Ureter (tissue), 1 donor: Measurements from ENCODE around the gene OXLD1. TPM values are rescaled to one million over a fixed set of nuclear protein-coding genes. Genes with fewer than 3 reads are reported as not detected.

ENCODE experiments used
- DNase-seq: peaks from one replicate; pipeline ENCODE4 v3.0.0-alpha.2; 2020; ENCODE audit warnings: low spot score
- total RNA-seq: library from RNA; stranded (reverse); gene quantifications from one replicate; pipeline ENCODE4 v1.2.4, GENCODE V29; 2023
- donor health status: DM: yes; HTN: yes; CAD: no.

Gene OXLD1
- total RNA-seq, result 31.4 TPM

DNA sequence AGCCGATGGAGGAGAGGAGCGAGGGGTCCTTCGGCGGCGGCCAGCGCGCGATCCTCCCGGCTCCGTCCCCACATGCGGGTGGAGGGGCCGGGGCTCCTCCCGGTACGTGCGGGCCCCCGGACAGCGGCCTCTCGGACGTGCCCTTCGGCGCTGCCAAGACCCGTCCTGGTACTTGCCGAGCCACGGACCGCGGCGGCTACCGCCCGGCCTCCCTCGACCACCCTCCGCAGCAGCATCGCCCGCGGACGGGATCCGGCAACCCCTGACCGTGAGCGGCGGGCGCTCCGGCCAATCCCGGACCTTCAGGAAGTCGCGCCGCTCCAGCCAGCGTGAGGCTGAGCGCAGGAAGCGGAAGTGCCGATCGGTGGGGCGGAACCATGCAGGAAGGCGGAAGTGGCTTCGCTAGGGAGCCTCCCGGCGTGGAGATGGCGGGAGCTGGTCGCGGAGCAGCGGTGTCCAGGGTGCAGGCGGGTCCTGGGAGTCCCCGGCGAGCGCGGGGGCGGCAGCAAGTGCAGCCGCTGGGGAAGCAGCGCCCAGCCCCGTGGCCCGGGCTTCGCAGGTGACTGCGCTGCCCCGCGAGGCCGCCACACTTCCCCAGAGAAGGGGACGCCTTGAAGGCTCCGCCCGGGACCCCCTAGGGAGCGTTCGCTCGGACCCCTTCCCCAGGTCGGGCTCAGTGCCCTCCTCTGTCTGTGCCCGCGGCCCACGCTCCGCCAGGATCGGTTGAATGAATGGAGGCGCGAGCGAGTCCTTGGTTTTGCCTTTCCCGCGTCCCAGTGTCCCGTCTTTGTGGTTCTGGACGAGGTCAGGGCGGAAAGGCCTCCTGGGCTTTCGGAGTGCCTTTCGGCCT is at the start of gene OXLD1, which contains the start of gene CCDC137:
TSS of gene OXLD1 (minus strand) at position 264 of the 850 bp plus-strand sequence. CDS start at position 236, 28 bp downstream.
TSS of gene CCDC137 (plus strand) at position 396 of the 850 bp plus-strand sequence. CDS start at position 426, 30 bp downstream.
- DNase-seq, result peak; percentile 97

DNA sequence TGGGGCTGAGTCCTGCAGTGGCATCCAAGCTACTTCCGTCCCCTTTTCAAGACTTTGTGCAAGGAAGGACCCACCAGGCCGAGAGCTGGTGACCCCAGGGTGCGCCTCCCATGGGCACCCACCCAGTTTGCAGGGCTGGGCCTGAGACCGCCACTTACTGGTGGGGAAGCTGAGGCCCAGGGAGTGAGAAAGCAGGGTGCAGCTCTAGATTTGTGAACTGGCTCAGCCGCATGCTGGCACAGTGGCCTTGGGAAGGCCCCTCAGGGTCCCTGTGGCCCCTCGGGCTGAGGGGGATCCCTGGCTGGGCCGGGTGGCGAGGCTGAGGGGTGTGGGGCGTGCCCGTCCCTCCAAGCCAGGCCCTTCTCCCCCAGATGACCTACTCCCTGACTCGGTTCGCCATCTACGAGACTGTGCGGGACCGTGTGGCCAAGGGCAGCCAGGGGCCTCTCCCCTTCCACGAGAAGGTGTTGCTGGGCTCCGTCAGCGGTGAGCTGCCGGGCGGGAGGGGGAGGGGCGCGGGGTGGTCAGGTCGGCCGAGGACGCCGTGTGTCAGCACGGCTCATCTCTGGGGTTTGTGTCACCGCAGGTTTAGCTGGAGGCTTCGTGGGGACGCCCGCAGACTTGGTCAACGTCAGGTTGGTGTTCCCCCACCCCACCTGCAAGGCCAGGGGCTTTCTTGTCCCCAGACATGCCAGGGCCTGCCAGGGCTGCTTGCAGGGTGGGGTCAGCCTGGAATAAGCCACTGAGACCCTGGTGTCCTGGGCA is 48.9 kb upstream of the OXLD1 start:
- no peak for DNase-seq

DNA sequence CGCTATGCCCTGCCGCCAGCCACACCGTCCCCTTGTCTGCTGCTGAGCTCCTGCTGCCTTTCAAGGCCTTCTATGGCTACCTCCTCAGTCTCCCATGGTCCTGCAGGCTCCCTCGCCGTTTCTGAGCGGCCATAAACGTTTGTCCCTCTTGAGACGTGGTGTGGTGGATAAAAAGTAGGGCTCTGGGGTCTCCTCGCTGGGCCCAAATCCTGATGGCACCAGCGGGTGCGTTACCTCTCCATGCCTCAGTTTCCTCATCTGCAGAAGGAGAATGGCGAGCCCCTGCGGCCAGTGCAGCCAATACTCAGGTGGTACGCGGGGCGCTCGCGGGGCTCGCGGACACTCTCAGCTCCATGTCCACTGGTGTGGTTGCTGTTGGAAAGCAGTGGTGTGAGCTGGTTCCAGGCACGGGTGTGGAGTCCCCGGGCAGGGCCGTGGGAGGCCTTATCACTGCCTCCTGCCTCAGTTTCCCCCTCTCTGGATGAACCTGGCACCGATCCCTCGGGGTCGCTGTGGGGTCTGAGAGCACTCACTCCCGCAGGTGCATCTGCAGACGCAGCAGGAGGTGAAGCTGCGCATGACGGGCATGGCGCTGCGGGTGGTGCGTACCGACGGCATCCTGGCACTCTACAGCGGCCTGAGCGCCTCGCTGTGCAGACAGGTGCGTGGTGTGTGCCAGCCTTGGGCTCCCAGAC is 48.2 kb upstream of the OXLD1 start:
- DNase-seq, result no peak

DNA sequence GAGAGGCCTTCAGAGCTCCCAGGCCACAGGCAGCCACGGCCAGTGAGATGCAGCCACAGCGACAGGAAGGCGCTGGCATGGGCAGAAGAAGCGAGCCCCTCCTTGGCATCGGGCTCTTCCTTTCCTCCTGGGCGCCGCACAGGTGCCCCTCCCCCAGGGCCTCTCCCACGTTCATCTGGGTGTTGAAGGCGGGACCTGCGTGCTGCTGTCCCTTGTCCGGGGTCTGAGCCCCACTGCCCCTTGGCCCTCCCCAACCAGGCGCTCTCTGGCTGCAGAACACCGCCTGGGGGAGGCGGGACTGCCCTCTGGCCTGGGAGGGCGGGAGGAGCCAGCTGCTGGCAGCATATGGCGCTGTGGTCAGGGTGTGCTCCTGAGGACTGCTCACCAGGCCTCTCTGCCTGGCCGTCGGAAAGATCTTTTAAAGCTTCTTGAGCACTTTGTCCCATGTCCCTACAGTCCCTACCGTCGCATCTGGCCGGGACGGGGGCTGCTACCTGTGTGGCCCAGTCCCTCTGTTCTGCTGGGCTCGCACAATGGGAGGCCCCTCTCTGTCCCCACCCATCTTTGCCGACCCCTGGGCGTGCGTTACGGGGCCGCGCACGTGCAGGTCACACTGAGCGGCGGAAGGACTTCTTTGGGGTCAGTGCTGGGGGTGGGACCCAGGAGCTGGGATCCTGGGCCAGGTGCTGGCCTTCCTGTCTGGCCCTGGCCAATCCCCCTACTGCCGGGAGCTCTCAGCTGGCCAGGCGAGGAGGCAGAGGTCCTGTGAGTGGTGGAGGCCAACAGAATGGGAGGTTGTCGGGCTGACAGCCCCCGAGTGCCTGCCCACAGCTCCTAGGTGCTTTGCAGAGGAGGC is 47.4 kb upstream of the OXLD1 start:
- DNase-seq, result no peak

DNA sequence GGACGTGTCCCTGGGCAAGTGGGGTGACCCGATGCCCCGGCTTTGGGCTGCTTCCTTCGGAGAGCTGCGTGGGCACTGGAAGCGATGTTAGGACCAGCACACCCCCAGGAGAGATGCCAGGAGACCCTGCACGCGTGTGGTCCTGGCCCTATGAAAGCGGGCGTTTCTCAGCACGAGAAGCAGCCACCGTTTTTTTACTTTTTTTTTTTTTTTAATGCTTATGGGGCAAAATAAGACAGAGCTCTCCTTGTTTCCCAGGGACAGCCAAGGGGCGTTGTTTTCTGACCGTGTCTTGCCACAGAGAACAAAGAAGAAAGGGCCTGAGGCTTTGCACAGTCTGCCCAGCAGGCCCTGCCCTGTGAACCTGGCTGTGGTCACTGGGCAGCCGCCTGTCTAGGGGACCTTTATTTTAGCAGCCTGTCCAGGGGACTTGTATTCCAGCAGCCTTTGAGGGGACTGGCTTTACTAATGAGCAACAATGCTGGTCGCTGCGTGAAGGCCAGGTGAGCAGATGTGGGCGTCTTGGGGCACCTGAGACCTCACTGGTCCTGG is 46.7 kb upstream of the OXLD1 start:
- no peak for DNase-seq

DNA sequence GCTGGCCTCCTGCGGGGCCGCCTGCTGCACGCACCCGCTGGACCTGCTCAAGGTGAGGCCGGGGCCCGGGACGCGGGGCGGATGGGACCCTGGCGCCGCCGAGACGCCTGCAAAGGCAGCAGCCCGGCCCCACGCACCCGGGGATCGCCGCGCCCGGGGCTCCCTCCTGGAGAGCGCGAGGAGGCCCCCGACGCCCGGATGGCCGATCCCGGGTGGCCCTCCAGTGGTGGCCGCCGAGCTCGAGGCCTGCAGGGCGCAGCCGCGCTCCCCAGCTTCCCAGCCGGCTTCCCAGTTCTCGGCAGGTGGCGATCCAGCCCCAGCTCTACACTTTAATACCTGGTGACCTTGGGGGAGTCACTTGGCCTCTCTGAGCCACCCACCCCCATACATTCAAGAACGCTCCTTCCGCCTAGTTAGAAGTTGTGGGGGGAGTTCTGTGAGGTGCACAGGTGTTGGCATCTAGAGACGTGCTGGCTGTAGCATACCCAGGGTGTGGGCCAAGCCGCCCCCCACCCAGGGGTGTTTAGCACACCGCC is 46.1 kb upstream of the OXLD1 start:
- no peak for DNase-seq

DNA sequence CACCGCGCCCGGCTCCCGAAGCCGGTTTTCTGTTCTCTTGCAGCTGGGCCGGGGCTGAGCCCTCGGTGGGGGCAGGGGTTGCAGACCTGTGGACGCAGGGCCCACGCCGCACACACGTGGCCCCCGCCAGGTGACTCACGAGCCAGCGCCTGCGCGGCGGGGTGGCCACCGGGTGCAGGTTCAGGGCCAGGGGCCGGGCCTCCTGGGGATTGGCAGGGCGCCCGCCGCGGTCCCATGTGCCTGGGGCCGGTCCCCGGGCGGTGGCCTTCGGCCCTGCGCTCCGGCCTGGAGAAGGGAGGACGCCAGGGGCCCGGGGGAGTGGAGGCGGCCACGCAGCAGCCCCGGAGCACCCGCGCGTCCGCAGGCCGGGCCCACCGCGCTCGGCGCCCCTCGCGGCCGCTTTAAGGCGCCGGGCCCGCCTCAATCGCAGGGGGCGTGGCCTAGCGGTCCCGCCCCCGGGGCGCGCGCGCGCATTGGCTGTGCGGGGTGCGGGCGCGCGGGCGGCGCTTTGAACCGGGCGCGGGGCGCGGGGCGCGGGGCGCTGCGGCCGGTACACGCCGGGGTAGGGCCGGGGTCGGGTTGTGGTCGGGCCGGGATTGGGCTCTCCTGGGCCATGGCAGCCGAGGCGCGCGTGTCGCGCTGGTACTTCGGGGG is 45.5 kb upstream of the OXLD1 start, which contains the start of gene SLC25A10:
TSS of gene SLC25A10 (plus strand) at position 471 of the 654 bp plus-strand sequence. CDS start at position 614, 143 bp downstream.
- peak; percentile 73 for DNase-seq

DNA sequence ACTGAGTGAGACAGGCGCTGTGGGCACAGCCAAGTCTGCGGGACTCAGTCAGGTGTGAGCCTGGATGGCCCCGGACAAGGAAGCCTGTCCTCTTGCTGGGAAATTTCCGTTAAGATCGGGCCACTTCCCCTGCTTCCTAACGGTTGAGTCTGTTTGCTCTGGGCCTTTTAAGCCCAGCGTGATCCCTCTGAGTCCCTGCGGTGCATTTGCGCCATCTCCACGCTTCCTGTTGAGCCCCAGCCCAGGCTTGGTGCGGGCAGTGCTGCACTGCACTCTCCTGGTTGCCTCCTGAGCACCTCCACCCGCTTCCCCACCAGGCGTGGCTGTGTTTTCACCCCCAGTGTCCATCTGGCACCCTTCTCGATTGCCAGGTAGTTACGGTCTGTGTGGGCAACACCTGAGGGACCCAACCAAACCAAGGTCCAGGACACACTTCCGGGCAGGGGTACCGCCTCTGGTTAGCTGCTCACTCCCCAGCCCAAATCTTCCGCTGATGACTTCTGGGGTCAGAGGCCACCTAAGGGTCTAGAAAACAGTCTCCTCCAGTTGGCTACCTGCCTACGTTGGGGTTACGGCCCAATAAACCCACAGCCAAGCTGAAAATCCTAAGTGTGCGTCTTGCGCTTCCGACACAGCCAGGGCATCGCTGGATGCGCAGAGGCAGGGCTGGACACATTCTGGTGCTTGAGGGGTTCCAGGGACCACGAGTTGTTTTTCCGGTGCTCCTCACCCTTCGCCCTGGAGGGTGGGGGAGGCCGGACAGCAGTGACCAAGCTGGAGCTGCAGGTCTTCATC is 44.3 kb upstream of the OXLD1 start:
- DNase-seq, result no peak

DNA sequence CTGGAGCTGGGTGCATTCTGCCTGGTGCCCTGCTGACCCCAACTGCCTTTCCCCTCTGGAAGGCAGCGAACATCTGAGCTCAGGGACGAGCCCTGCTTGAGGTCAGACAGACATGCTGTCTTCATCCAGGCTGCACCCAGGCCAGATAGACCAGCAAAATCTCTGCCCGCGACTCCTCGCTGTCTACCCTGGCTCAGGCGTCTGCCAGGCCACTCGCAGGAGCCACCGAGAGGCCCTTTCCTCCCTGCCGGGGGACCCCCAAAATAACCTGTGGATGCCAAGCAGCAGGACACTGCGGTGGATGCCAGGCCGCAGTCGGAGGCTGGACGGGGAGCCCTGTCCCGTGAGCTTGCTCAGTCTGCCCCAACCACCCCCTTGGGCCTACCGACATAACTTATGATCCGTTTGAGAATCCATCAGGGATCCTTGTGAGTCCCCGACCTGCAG is 42.4 kb upstream of the OXLD1 start:
- no peak for DNase-seq

DNA sequence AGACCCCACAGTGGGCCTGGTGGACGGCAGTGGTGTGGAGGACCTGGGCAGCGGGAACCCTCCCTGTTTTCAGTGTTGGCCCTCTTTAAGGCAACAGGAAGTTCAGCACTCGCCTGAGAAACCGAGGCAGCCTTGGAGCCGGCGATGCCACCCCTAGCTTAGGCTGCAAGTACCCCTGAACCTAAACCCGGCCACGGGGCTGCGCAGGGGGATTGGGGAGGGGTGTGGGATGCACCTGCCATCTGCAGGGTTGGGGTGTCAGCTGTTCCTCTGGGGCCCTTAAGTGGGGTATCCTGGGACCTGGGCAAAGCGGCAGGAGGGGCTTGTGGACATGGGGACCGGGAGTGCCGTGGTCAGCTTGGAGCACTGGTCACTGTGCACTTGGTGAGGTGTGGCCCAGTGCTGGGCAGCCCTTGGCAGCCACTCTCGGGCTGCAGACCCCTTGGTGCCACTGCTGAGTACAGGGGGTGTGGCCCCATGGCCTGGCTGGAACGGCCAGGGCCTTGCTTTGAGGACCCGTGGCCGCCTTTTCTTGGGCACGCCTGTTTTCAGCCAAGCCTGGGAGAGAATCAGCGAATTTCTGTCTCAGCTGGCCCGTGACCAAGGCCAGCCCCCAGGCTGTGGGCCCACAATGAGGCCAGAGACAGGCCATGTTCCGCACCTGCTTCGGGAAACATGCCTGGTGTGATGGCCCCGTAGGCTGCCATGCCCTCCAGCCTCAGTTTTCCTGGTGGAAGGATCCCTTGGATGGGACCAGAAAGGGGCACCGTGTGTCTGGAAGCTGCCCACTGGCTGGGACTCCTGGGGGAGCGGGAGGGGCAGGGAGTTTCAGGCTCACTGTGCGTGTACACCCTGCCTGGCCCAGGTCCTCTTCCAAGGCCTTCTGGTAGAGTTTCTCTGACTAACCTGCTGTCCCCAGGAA is 41.6 kb upstream of the OXLD1 start:
- DNase-seq, result no peak

DNA sequence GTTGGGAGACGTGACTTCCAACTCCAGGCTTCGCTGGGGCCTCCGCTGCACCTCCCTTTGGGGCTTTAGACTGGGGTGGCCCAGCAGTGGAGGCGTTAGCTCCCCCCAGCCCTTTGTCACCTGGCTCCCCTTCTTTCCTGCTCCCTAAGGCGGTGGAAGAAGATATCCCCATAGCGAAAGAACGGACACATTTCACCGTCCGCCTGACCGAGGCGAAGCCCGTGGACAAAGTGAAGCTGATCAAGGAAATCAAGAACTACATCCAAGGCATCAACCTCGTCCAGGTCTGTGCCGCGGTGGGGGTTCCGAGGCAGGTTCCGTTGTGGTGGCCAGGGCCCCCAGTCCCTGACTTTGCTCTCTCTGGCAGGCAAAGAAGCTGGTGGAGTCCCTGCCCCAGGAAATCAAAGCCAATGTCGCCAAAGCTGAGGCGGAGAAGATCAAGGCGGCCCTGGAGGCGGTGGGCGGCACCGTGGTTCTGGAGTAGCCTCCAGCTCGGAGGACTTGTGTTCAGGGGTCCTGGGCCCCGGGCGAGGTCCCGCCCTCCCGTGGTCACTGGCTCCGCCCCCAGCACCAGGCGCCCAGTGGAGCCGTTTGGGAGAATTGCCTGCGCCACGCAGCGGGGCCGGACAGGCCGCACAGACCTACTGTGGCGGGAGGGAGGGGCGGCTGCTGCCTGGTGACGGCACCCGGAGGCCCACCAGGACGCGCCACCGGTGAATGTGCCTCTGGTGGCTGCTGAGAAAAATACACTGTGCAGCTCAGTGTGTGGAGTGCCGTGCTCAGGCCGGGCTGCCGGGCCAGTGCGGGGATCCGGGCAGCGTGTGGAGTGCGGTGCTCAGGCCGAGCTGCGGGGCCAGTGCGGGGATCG is 40.6 kb upstream of the OXLD1 start:
- no peak for DNase-seq

DNA sequence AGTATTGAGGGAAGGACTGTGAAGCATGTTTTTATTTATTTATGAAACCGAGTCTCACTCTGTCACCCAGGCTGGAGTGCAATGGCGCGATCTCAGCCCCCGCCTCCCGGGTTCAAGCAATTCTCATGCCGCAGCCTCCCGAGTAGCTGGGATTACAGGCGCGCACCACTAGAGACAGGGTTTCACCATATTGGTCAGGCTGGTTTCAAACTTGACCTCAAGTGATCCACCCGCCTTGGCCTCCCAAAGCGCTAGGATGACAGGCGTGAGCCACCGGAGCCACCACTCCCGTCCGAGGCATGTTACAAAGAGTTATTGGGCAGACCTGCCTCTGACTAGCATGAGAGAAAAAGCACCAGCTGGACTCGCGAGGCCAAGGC is 39.8 kb upstream of the OXLD1 start:
- DNase-seq, result no peak

DNA sequence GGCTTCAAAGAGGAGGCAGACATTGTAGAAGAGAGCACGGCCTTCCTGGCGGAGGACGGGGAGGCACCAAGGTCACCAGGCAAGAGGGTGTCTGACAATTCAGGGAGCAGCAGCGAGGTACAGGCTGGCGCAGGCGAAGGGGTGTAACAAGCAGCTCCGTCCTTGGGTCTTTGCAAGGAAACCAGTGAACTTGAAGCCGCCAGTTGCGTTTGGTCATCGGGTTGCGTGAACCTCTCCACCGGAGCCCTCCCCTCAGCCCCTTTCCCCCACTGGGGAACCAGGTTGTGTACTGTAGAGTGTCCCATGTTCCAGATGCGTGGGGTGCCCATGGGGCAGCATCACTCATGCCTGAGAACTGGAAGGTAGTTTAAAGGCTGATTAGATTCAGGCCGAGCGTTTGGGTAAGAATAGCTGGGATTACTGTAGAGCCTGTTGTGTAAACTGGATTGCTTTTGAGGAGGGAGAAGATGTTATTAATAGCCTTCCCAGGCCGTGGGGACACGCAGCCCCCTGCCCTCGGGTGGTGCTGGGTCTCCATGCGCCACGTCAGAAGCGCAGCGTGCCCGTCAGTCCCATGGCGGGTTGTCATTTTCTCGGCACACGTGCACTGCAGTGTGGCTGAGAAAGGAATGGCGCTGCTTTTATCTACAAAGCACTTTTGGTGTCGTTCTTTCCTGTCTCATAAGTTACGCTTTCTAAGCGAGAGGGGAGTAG is 39.3 kb upstream of the OXLD1 start:
- no peak for DNase-seq

DNA sequence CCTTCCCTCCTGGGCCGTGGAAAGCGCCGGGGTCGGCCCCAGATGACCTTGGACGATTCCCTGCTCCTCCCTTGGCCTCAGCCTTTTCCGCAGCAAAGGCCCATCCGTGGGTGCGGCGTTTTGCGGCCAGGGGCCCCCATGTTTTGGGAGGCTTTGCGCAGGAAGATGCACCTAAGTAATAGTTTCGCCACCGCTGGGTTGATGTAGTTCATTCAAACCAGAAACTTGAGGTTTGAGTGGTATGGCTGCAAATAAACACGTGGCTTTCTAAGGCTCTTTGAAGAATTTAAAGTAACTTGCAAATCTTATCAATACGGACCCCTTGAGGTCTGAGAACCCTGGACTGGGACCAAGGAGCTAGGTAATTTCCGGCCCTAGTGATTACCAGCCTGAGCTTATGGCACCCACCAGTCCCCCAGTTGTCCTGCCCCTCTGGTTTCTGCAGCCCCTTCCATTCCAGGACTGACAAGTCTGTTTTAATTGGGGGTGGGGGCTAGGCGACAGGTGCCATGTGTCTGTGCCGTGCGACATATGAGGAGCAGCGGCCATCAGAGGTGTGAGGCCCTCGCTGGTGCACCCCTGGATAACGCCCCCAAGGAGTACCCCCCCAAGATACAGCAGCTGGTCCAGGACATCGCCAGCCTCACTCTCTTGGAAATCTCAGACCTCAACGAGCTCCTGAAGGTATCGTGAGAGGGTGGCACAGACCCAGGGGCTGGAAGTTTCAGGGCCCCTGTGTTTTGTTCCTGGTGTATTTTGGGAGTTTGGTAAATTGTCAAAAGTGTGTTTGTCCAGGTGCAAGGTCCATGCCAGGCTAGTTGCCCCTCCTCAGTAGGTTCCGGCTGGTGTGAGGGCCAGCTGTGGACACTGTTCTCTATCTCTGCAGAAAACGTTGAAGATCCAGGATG is 37.6 kb upstream of the OXLD1 start:
- no peak for DNase-seq
